ENCODE results near the gene CBFA2T3.

CBFA2T3 gene

GRCh38 chr16:88976366-88977017, 515 bp downstream of the CBFA2T3 start:
- DNase-seq (ENCODE audit: low spot score) = peak; percentile 66

GRCh38 chr16:88975511-88976061, 1.4 kb downstream of the CBFA2T3 start:
- DNase-seq (ENCODE audit: low spot score) = peak; percentile 60

- DNase-seq (ENCODE audit: low spot score) = no peak
Measured at GRCh38 chr16:88974916-88975215, 2.1 kb downstream of the CBFA2T3 start.

- no peak for DNase-seq (ENCODE audit: low spot score)
Measured at GRCh38 chr16:88974080-88974915, 2.7 kb downstream of the CBFA2T3 start.

GRCh38 chr16:88973415-88974050, 3.5 kb downstream of the CBFA2T3 start:
- DNase-seq (ENCODE audit: low spot score) = no peak

- DNase-seq (ENCODE audit: low spot score) = no peak
Measured at GRCh38 chr16:88973007-88973410, 4.0 kb downstream of the CBFA2T3 start.

GRCh38 chr16:88972349-88972748, 4.7 kb downstream of the CBFA2T3 start:
- no peak for DNase-seq (ENCODE audit: low spot score)

GRCh38 chr16:88971371-88972097, 5.5 kb downstream of the CBFA2T3 start:
- no peak for DNase-seq (ENCODE audit: low spot score)

- no peak for DNase-seq (ENCODE audit: low spot score)
Measured at GRCh38 chr16:88970539-88971065, 6.4 kb downstream of the CBFA2T3 start.

GRCh38 chr16:88970050-88970449, 7.0 kb downstream of the CBFA2T3 start:
- DNase-seq (ENCODE audit: low spot score) = no peak

- DNase-seq (ENCODE audit: low spot score) = no peak
Measured at GRCh38 chr16:88969361-88969831, 7.6 kb downstream of the CBFA2T3 start.

- DNase-seq (ENCODE audit: low spot score) = no peak
Measured at GRCh38 chr16:88968589-88969280, 8.3 kb downstream of the CBFA2T3 start.

- no peak for DNase-seq (ENCODE audit: low spot score)
Measured at GRCh38 chr16:88967830-88968588, 9.0 kb downstream of the CBFA2T3 start.

- no peak for DNase-seq (ENCODE audit: low spot score)
Measured at GRCh38 chr16:88966986-88967829, 9.8 kb downstream of the CBFA2T3 start.

- DNase-seq (ENCODE audit: low spot score) = no peak
Measured at GRCh38 chr16:88965826-88966480, 11.1 kb downstream of the CBFA2T3 start.

- DNase-seq (ENCODE audit: low spot score) = no peak
Measured at GRCh38 chr16:88965411-88965810, 11.6 kb downstream of the CBFA2T3 start.

- DNase-seq (ENCODE audit: low spot score) = no peak
Measured at GRCh38 chr16:88964636-88965035, 12.4 kb downstream of the CBFA2T3 start.

- no peak for DNase-seq (ENCODE audit: low spot score)
Measured at GRCh38 chr16:88963583-88963982, 13.4 kb downstream of the CBFA2T3 start.

All from hematopoietic multipotent progenitor cell treated with erythropoietin and hydrocortisone succinate and interleukin-3 and kit ligand, for 17 days (in vitro differentiated cells).